ENCODE results near the gene DMRT3.

- TF ChIP-seq CTCF (IDR thresholded peaks at IDR 0.05) (no peak), POLR2A (IDR thresholded peaks at IDR 0.05) (no peak)
Observed at GRCh38 chr9:982394-983230, 6.2 kb downstream of the DMRT3 start.

All from Peyer's patch (tissue), 4 donors.